ENCODE measurements around the gene PLXNA2. TPM values are rescaled to one million over a fixed set of nuclear protein-coding genes. Genes with fewer than 3 reads are reported as not detected.

PLXNA2 gene
- polyA plus RNA-seq, 4 donors: 10.7 to 17.8 (median 12.8) TPM

DNA sequence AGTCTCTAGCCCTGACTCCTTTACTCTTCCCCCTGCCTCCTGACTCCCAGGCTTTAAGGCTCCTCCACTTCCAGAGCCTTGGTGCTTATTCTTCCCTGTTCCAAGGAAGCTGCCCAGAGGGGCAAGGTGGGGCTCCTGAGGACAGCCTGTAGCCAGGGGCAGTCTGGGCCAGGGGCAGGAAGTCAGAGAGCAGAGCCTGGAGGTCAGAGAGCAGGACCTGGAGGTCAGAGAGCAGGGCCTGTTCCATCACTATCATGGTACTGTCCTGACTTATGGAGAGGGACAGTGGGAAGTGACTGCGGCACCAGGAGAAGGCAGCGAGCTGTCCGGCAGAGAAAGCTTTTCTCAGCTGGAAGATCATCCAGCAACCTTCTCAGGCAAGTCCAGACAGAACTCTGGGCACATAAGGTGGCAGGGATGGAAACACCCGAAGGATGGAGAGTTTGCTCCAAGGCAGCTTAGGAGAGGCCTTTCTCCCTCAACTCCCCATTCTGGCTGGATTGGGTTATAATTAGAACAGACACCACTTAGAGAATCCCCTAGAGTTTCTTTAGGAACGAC is 25.0 kb downstream of the PLXNA2 start:
- H3K4me3 ChIP-seq (ENCODE audit: low read depth in 1 of 3, low read length in 3 of 3): no peak overlapping the region
- peaks cover 0 to 27% (median 3%) of the 10 kb centered on the region in 3 donors for H3K36me3 ChIP-seq (ENCODE audit: control insufficient read depth in 3 of 3, insufficient read depth in 2 of 3, low read depth in 1 of 3, low read length in 3 of 3)
- peaks cover 0 to 7% (median 0%) of the 10 kb centered on the region in 3 donors for H3K4me1 ChIP-seq (ENCODE audit: control insufficient read depth in 3 of 3, insufficient read depth in 2 of 3, low read depth in 1 of 3, low read length in 2 of 3)
- no peaks in the 10 kb centered on the region for H3K9me3 ChIP-seq (ENCODE audit: control insufficient read depth in 2 of 2, insufficient read depth in 1 of 2, low read depth in 1 of 2, low read length in 1 of 2)
- WGBS, 3 donors: 84 to 88% (median 84%) methylated on average over 5 of the region's 5 CpGs
- FAIRE-seq: no peak
- no peak for DNase-seq
- no peaks in the 10 kb centered on the region for H3K27me3 ChIP-seq (ENCODE audit: control insufficient read depth in 3 of 3, insufficient read depth in 3 of 3, low read length in 3 of 3)
- peak overlapping the region in 2 of 3 donors; percentile 25 to 39 for H3K27ac ChIP-seq (ENCODE audit: low read depth in 1 of 3, low read length in 2 of 3)

- H3K4me1 ChIP-seq (ENCODE audit: control insufficient read depth in 3 of 3, insufficient read depth in 2 of 3, low read depth in 1 of 3, low read length in 2 of 3): peaks cover 0 to 9% (median 0%) of the 10 kb centered on the region in 3 donors
- no peaks in the 10 kb centered on the region for H3K27me3 ChIP-seq (ENCODE audit: control insufficient read depth in 3 of 3, insufficient read depth in 3 of 3, low read length in 3 of 3)
- peak overlapping the region in 1 of 3 donors; percentile 39 for H3K27ac ChIP-seq (ENCODE audit: low read depth in 1 of 3, low read length in 2 of 3)
- DNase-seq (no peak), FAIRE-seq (no peak)
- no peak overlapping the region for H3K4me3 ChIP-seq (ENCODE audit: low read depth in 1 of 3, low read length in 3 of 3)
- H3K36me3 ChIP-seq (ENCODE audit: control insufficient read depth in 3 of 3, insufficient read depth in 2 of 3, low read depth in 1 of 3, low read length in 3 of 3): peaks cover 0 to 30% (median 6%) of the 10 kb centered on the region in 3 donors
- WGBS, 3 donors: 81 to 89% (median 85%) methylated on average over 12 of the region's 12 CpGs
- H3K9me3 ChIP-seq (ENCODE audit: control insufficient read depth in 2 of 2, insufficient read depth in 1 of 2, low read depth in 1 of 2, low read length in 1 of 2): no peaks in the 10 kb centered on the region
These were observed 25.7 kb downstream of the PLXNA2 start for GRCh38 chr1:208218237-208219097.

- Histone ChIP-seq H3K9me3 (ENCODE audit: control insufficient read depth in 2 of 2, insufficient read depth in 1 of 2, low read depth in 1 of 2, low read length in 1 of 2) (no peaks in the 10 kb centered on the region), H3K27ac (ENCODE audit: low read depth in 1 of 3, low read length in 2 of 3) (no peak overlapping the region), H3K27me3 (ENCODE audit: control insufficient read depth in 3 of 3, insufficient read depth in 3 of 3, low read length in 3 of 3) (no peaks in the 10 kb centered on the region), H3K4me3 (ENCODE audit: low read depth in 1 of 3, low read length in 3 of 3) (no peak overlapping the region), H3K4me1 (ENCODE audit: control insufficient read depth in 3 of 3, insufficient read depth in 2 of 3, low read depth in 1 of 3, low read length in 2 of 3) (peaks cover 0 to 9% (median 0%) of the 10 kb centered on the region in 3 donors), H3K36me3 (ENCODE audit: control insufficient read depth in 3 of 3, insufficient read depth in 2 of 3, low read depth in 1 of 3, low read length in 3 of 3) (peaks cover 0 to 26% (median 6%) of the 10 kb centered on the region in 3 donors)
- FAIRE-seq: no peak
- 76 to 81% (median 79%) methylated on average over 10 of the region's 10 CpGs for WGBS, 3 donors
- DNase-seq: no peak
These were observed 26.4 kb downstream of the PLXNA2 start for GRCh38 chr1:208217781-208218180.

DNA sequence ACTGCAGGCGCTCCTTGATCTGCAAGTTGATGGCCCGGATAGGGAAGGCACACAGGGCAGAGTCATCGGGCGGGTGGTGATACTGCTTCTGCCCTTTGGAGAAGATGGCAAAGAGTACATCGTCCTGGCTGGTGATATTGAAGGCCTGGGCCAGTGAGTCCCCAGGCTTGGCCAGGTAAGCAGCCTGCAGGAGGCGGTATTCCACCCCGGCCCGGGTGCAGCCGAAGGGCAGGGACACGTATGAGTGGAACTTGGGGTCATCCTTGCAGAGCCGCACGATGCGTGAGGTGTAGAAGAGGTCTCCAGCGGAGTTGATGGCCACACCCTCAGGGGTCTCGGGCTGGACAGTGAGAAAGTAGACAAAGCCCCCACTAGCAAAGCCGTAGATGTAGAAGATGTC is 27.4 kb downstream of the PLXNA2 start:
- Histone ChIP-seq H3K4me1 (ENCODE audit: control insufficient read depth in 3 of 3, insufficient read depth in 2 of 3, low read depth in 1 of 3, low read length in 2 of 3) (peaks cover 0 to 9% (median 0%) of the 10 kb centered on the region in 3 donors), H3K27ac (ENCODE audit: low read depth in 1 of 3, low read length in 2 of 3) (no peak overlapping the region), H3K9me3 (ENCODE audit: control insufficient read depth in 2 of 2, insufficient read depth in 1 of 2, low read depth in 1 of 2, low read length in 1 of 2) (no peaks in the 10 kb centered on the region), H3K4me3 (ENCODE audit: low read depth in 1 of 3, low read length in 3 of 3) (no peak overlapping the region), H3K27me3 (ENCODE audit: control insufficient read depth in 3 of 3, insufficient read depth in 3 of 3, low read length in 3 of 3) (no peaks in the 10 kb centered on the region), H3K36me3 (ENCODE audit: control insufficient read depth in 3 of 3, insufficient read depth in 2 of 3, low read depth in 1 of 3, low read length in 3 of 3) (peaks cover 0 to 29% (median 8%) of the 10 kb centered on the region in 3 donors)
- DNase-seq (no peak), FAIRE-seq (no peak)
- WGBS, 3 donors: 94 to 97% (median 96%) methylated on average over 16 of the region's 16 CpGs

DNA sequence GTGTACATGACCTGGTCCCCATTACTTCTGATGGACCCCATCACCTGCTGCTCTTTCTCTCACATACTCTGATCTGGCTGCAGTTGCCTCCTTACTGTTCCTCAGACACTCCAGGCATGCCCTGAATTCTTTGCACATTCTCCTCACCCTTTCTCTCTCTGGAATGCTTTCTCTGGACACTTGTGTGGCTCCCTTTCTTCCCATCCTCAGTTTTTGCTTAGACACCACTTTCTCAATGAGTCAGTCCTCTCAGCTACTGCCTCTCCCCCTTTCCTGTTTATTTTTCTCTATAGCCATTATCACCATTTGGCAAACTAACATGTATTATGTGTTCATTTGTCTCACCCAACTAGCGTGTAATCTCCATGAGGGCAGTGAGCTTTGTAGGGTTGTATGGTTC is 28.1 kb downstream of the PLXNA2 start:
- no peaks in the 10 kb centered on the region for H3K27me3 ChIP-seq (ENCODE audit: control insufficient read depth in 3 of 3, insufficient read depth in 3 of 3, low read length in 3 of 3)
- no peak overlapping the region for H3K27ac ChIP-seq (ENCODE audit: low read depth in 1 of 3, low read length in 2 of 3)
- peaks cover 0 to 6% (median 0%) of the 10 kb centered on the region in 3 donors for H3K4me1 ChIP-seq (ENCODE audit: control insufficient read depth in 3 of 3, insufficient read depth in 2 of 3, low read depth in 1 of 3, low read length in 2 of 3)
- H3K9me3 ChIP-seq (ENCODE audit: control insufficient read depth in 2 of 2, insufficient read depth in 1 of 2, low read depth in 1 of 2, low read length in 1 of 2): no peaks in the 10 kb centered on the region
- no peak overlapping the region for H3K4me3 ChIP-seq (ENCODE audit: low read depth in 1 of 3, low read length in 3 of 3)
- DNase-seq: no peak
- no peak for FAIRE-seq
- peaks cover 0 to 30% (median 8%) of the 10 kb centered on the region in 3 donors for H3K36me3 ChIP-seq (ENCODE audit: control insufficient read depth in 3 of 3, insufficient read depth in 2 of 3, low read depth in 1 of 3, low read length in 3 of 3)
- 81 to 95% (median 88%) methylated on average over 1 of the region's 1 CpG for WGBS, 3 donors

DNA sequence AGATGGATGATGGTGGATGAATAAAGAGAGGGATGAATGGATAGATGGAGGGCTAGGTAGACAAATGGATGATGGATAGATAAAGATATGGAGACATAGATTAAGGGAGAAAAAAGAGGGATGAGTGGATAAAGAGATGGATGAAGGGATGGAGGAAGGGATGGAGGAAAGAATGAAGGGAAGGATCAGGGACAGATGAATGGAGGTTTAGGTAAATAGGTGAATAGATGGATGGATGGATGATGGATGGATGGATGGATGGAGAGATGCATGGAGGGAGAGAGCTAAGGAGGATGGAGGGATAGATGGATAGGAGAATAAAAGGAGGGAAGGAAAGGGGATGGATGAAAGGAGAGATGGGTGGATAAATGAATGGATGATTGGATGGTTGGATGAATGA is 28.8 kb downstream of the PLXNA2 start:
- H3K9me3 ChIP-seq (ENCODE audit: control insufficient read depth in 2 of 2, insufficient read depth in 1 of 2, low read depth in 1 of 2, low read length in 1 of 2): no peaks in the 10 kb centered on the region
- no peak for DNase-seq
- H3K4me3 ChIP-seq (ENCODE audit: low read depth in 1 of 3, low read length in 3 of 3): no peak overlapping the region
- H3K27me3 ChIP-seq (ENCODE audit: control insufficient read depth in 3 of 3, insufficient read depth in 3 of 3, low read length in 3 of 3): no peaks in the 10 kb centered on the region
- peaks cover 0 to 6% (median 0%) of the 10 kb centered on the region in 3 donors for H3K4me1 ChIP-seq (ENCODE audit: control insufficient read depth in 3 of 3, insufficient read depth in 2 of 3, low read depth in 1 of 3, low read length in 2 of 3)
- H3K36me3 ChIP-seq (ENCODE audit: control insufficient read depth in 3 of 3, insufficient read depth in 2 of 3, low read depth in 1 of 3, low read length in 3 of 3): peaks cover 0 to 32% (median 11%) of the 10 kb centered on the region in 3 donors
- no peak overlapping the region for H3K27ac ChIP-seq (ENCODE audit: low read depth in 1 of 3, low read length in 2 of 3)
- no peak for FAIRE-seq

DNA sequence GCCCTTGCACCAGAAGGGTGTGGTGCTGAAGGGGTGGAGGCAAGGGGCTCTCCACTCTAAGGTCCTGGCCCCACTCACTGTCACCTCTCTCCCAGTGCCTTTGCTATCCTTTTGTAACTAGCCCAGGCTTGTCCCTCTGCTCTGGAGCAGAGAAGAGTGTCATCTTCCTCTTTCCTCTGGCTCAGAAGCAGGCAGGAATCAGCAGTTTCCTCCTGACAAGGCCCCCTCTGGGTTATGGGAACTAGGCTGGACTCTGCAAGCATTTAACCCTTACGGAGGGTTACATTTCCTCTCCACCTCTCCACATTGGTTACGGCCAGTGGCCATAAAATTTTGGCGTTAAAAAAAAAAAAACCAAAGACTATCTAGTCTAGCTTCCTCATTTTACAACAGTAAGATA is 30.4 kb downstream of the PLXNA2 start:
- FAIRE-seq: no peak
- 52 to 61% (median 55%) methylated on average over 3 of the region's 3 CpGs for WGBS, 3 donors
- no peak for DNase-seq
- Histone ChIP-seq H3K4me1 (ENCODE audit: control insufficient read depth in 3 of 3, insufficient read depth in 2 of 3, low read depth in 1 of 3, low read length in 2 of 3) (peaks cover 0 to 3% (median 0%) of the 10 kb centered on the region in 3 donors), H3K27ac (ENCODE audit: low read depth in 1 of 3, low read length in 2 of 3) (no peak overlapping the region), H3K36me3 (ENCODE audit: control insufficient read depth in 3 of 3, insufficient read depth in 2 of 3, low read depth in 1 of 3, low read length in 3 of 3) (peaks cover 0 to 36% (median 11%) of the 10 kb centered on the region in 3 donors), H3K27me3 (ENCODE audit: control insufficient read depth in 3 of 3, insufficient read depth in 3 of 3, low read length in 3 of 3) (no peaks in the 10 kb centered on the region), H3K4me3 (ENCODE audit: low read depth in 1 of 3, low read length in 3 of 3) (no peak overlapping the region), H3K9me3 (ENCODE audit: control insufficient read depth in 2 of 2, insufficient read depth in 1 of 2, low read depth in 1 of 2, low read length in 1 of 2) (no peaks in the 10 kb centered on the region)

DNA sequence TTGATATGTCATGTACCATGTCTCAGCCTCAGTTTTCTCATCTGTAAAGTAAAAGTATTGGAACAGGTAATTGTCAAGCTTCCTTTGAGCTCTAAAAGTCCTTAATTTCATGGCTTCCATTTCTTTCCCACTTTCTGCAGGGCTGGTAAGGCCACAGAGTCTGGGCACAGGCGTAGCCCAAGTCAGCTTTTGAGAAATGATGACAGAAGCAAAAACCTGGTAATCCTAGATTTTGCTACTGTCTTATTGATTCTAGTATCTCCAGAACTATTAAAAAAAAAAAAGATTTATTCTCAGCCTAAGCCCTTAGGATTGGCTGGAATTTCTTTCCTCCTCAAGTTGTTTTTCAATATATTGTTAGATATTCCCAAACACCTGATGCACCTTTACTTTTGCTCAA is 31.3 kb downstream of the PLXNA2 start:
- H3K27me3 ChIP-seq (ENCODE audit: control insufficient read depth in 3 of 3, insufficient read depth in 3 of 3, low read length in 3 of 3): no peaks in the 10 kb centered on the region
- WGBS, 3 donors: 91 to 100% (median 95%) methylated on average over 1 of the region's 1 CpG
- H3K4me1 ChIP-seq (ENCODE audit: control insufficient read depth in 3 of 3, insufficient read depth in 2 of 3, low read depth in 1 of 3, low read length in 2 of 3): peaks cover 0 to 3% (median 0%) of the 10 kb centered on the region in 3 donors
- H3K9me3 ChIP-seq (ENCODE audit: control insufficient read depth in 2 of 2, insufficient read depth in 1 of 2, low read depth in 1 of 2, low read length in 1 of 2): no peaks in the 10 kb centered on the region
- no peak for DNase-seq
- no peak overlapping the region for H3K27ac ChIP-seq (ENCODE audit: low read depth in 1 of 3, low read length in 2 of 3)
- H3K4me3 ChIP-seq (ENCODE audit: low read depth in 1 of 3, low read length in 3 of 3): no peak overlapping the region
- FAIRE-seq: no peak
- peaks cover 0 to 41% (median 11%) of the 10 kb centered on the region in 3 donors for H3K36me3 ChIP-seq (ENCODE audit: control insufficient read depth in 3 of 3, insufficient read depth in 2 of 3, low read depth in 1 of 3, low read length in 3 of 3)
